Smooth muscle cell (in vitro differentiated cells): ENCODE results near the gene MAP3K14. TPM values are rescaled to one million over a fixed set of nuclear protein-coding genes. Genes with fewer than 3 reads are reported as not detected.
A peak's percentile ranks its signal among the peaks of the same experiment; 100 is the strongest.

Experiments used
- DNase-seq: peaks from one replicate; lab custom pipeline; 2025; ENCODE audit not compliant: unreplicated experiment; lab: John Stamatoyannopoulos, UW
- H2AFZ ChIP-seq: fragments of 200-600 bp; sonication (generic); 2 replicates; pipeline ENCODE4 v1.6.0; 2016; ENCODE audit warnings: antibody characterized with exemption, low read depth, mild to moderate bottlenecking
- H3F3A ChIP-seq: fragments of 200-600 bp; sonication (generic); 2 replicates; pipeline ENCODE4 v1.6.0; 2017; ENCODE audit warnings: antibody characterized with exemption, low read depth
- H3K27ac ChIP-seq: fragments of 200-600 bp; sonication (generic); 2 replicates; pipeline ENCODE4 v1.5.1; 2016; ENCODE audit warnings: low read depth, mild to moderate bottlenecking
- H3K27me3 ChIP-seq: fragments of 200-600 bp; sonication (generic); 2 replicates; pipeline ENCODE4 v1.6.1; 2016; ENCODE audit warnings: low read depth, mild to moderate bottlenecking
- H3K36me3 ChIP-seq: fragments of 200-600 bp; sonication (generic); 2 replicates; pipeline ENCODE4 v1.5.1; 2016; ENCODE audit warnings: low read depth
- H3K4me1 ChIP-seq: fragments of 200-600 bp; sonication (generic); 2 replicates; pipeline ENCODE4 v1.5.1; 2016; ENCODE audit warnings: low read depth
- H3K4me2 ChIP-seq: fragments of 200-600 bp; sonication (generic); 2 replicates; pipeline ENCODE4 v1.6.0; 2016; ENCODE audit warnings: mild to moderate bottlenecking
- H3K4me3 ChIP-seq: fragments of 200-600 bp; sonication (generic); 2 replicates; pipeline ENCODE4 v1.5.1; 2016; ENCODE audit warnings: mild to moderate bottlenecking
- H3K79me2 ChIP-seq: fragments of 200-600 bp; sonication (generic); 2 replicates; pipeline ENCODE4 v1.6.0; 2016; ENCODE audit warnings: low read depth, mild to moderate bottlenecking
- H3K9ac ChIP-seq: fragments of 200-600 bp; sonication (generic); 2 replicates; pipeline ENCODE4 v1.6.0; 2016; ENCODE audit warnings: low read depth
- H3K9me3 ChIP-seq: fragments of 200-600 bp; sonication (generic); replicated peaks from 2 replicates; pipeline ENCODE4 v1.5.1; 2016; ENCODE audit warnings: low read depth
- H4K20me1 ChIP-seq: fragments of 200-600 bp; sonication (generic); 2 replicates; pipeline ENCODE4 v1.6.0; 2016; ENCODE audit warnings: low read depth
- CTCF ChIP-seq: fragments of 200-600 bp; sonication (generic); IDR thresholded peaks from 2 replicates; pipeline ENCODE4 v1.5.1; 2017; ENCODE audit warnings: borderline replicate concordance, mild to moderate bottlenecking, antibody characterized with exemption; ENCODE audit not compliant: insufficient read depth, poor library complexity, severe bottlenecking
- WGBS: methylation state at CpG from one replicate; pipeline ENCODE4 v1.1.7; 2016; ENCODE audit warnings: low lambda C conversion rate; 5-methylcytosine and 5-hydroxymethylcytosine counted together
- polyA plus RNA-seq: library from polyadenylated mRNA; unstranded; fragments of >200 nt; fragmentation: Nextera tagmentation; extraction: Ambion mirVana; gene quantifications from 2 replicates; pipeline ENCODE4 v1.2.1, GENCODE V29; 2016
- total RNA-seq: library from RNA; depleted of rRNA; stranded (reverse); fragments of >200 nt; gene quantifications from 2 replicates; pipeline ENCODE4 v1.2.3, GENCODE V29; 2014

MAP3K14 gene
- total and polyA plus RNA-seq, 2 experiments from 2014 or later = 1.7 to 1.8 TPM

- 9% methylated on average over 47 of the region's 68 CpGs for WGBS
- peaks cover 6% of the 10 kb centered on the region for H3K4me1 ChIP-seq
- H3F3A ChIP-seq = no peaks in the 10 kb centered on the region
- no peak for DNase-seq
- no peaks in the 10 kb centered on the region for H3K9me3 ChIP-seq
- H2AFZ ChIP-seq = peak within 1 kb of the TSS; percentile 29
- H3K4me2 ChIP-seq = peak within 1 kb of the TSS; percentile 96
- H3K27ac ChIP-seq = no peak within 1 kb of the TSS
- H3K79me2 ChIP-seq = no peaks in the 10 kb centered on the region
- no peaks in the 10 kb centered on the region for H3K27me3 ChIP-seq
- peaks cover 4% of the 10 kb centered on the region for H4K20me1 ChIP-seq
- peak within 1 kb of the TSS; percentile 30 for H3K9ac ChIP-seq
- no peaks in the 10 kb centered on the region for H3K36me3 ChIP-seq
- no peak for TF ChIP-seq CTCF
- peak within 1 kb of the TSS; percentile 71 for H3K4me3 ChIP-seq
Observed at GRCh38 chr17:45261577-45262515, 55.0 kb downstream of the MAP3K14 start, which contains the start of gene SPATA32. Gene SPATA32 (minus strand): TSS chr17:45262094. CDS start chr17:45262016, 78 bp downstream.

- Histone ChIP-seq H3K79me2 (no peaks in the 10 kb centered on the region), H3K27me3 (no peaks in the 10 kb centered on the region), H3K4me3 (no peak overlapping the region), H3K4me1 (peaks cover 8% of the 10 kb centered on the region), H3K27ac (no peak overlapping the region), H3K36me3 (no peaks in the 10 kb centered on the region), H2AFZ (no peak overlapping the region), H3F3A (no peaks in the 10 kb centered on the region), H3K9me3 (no peaks in the 10 kb centered on the region), H3K4me2 (no peak overlapping the region), H3K9ac (no peak overlapping the region), H4K20me1 (no peaks in the 10 kb centered on the region)
- TF ChIP-seq CTCF = no peak
- no peak for DNase-seq
- WGBS = 85% methylated on average over 7 of the region's 7 CpGs
Observed at GRCh38 chr17:45260204-45260783, 56.5 kb downstream of the MAP3K14 start.

GRCh38 chr17:45258981-45259380, 57.8 kb downstream of the MAP3K14 start:
- Histone ChIP-seq H3K36me3 (no peaks in the 10 kb centered on the region), H3K4me2 (no peak overlapping the region), H3K27me3 (no peaks in the 10 kb centered on the region), H3K4me1 (peaks cover 8% of the 10 kb centered on the region), H3K27ac (no peak overlapping the region), H3K9ac (no peak overlapping the region), H2AFZ (no peak overlapping the region), H3K79me2 (no peaks in the 10 kb centered on the region), H3K9me3 (no peaks in the 10 kb centered on the region), H3K4me3 (no peak overlapping the region), H3F3A (no peaks in the 10 kb centered on the region), H4K20me1 (no peaks in the 10 kb centered on the region)
- no peak for DNase-seq
- 93% methylated on average over 5 of the region's 5 CpGs for WGBS
- no peak for TF ChIP-seq CTCF
